WTC11 (cell line): ENCODE data around the gene ZMIZ1. TPM values are rescaled to one million over a fixed set of nuclear protein-coding genes. Genes with fewer than 3 reads are reported as not detected.

Experiments used
- ATAC-seq: fragments of 200-7000 bp; cut with Tn5 transposase; 2 replicates; pipeline ENCODE4 v1.10.0; 2021; ENCODE audit warnings: mild to moderate bottlenecking, moderate library complexity
- CTCF ChIA-PET: fragments of 300-600 bp; sonication (Branson Sonifier 250); formaldehyde crosslinking; loops from one replicate; lab custom pipeline; 2021; ENCODE audit warnings: antibody characterized with exemption; lab: Charles Lee
- POLR2A ChIA-PET: fragments of 350-600 bp; sonication (Branson Sonifier 250); formaldehyde crosslinking; loops from one replicate; lab custom pipeline; 2021; ENCODE audit warnings: antibody characterized with exemption; lab: Charles Lee
- DNase-seq: peaks from one replicate; pipeline ENCODE4 v3.0.0; 2021; ENCODE audit warnings: low spot score
- H3K27ac Mint-ChIP-seq: 2 replicates; pipeline ENCODE4 v1.8.0; 2021; ENCODE audit warnings: mixed read lengths
- H3K27me3 Mint-ChIP-seq: 2 replicates; pipeline ENCODE4 v1.8.0; 2021; ENCODE audit warnings: low read depth, mild to moderate bottlenecking, moderate library complexity, mixed read lengths
- H3K36me3 Mint-ChIP-seq: 2 replicates; pipeline ENCODE4 v1.8.0; 2021; ENCODE audit warnings: mixed read lengths
- H3K4me1 Mint-ChIP-seq: 2 replicates; pipeline ENCODE4 v1.8.0; 2022; ENCODE audit warnings: mixed read lengths
- H3K4me3 Mint-ChIP-seq: 2 replicates; pipeline ENCODE4 v1.8.0; 2021; ENCODE audit warnings: mild to moderate bottlenecking, moderate library complexity, mixed read lengths
- H3K9me3 Mint-ChIP-seq: 2 replicates; pipeline ENCODE4 v1.8.0; 2021; ENCODE audit warnings: mixed read lengths
- ETV6 ChIP-seq: sonication (generic); formaldehyde crosslinking; IDR thresholded peaks from 2 replicates; pipeline ENCODE4 v1.8.1; 2022; ENCODE audit warnings: mild to moderate bottlenecking, missing genetic modification reagents
- GTF2I ChIP-seq: fragments of 250-450 bp; sonication (Bioruptor Pico); conservative IDR thresholded peaks from 2 replicates; pipeline ENCODE4 v1.4.0; 2021; ENCODE audit warnings: mild to moderate bottlenecking
- KAT7 ChIP-seq: sonication (generic); formaldehyde crosslinking; IDR thresholded peaks from 2 replicates; pipeline ENCODE4 v1.8.1; 2023; ENCODE audit warnings: missing genetic modification reagents, mild to moderate bottlenecking, borderline replicate concordance
- MXD4 ChIP-seq: fragments of 250-450 bp; sonication (Bioruptor Pico); IDR thresholded peaks from 2 replicates; pipeline ENCODE4 v1.8.0; 2021; ENCODE audit warnings: mild to moderate bottlenecking, moderate library complexity, borderline replicate concordance
- RELA ChIP-seq: sonication (generic); formaldehyde crosslinking; IDR thresholded peaks from 2 replicates; pipeline ENCODE4 v1.8.1; 2022; ENCODE audit warnings: missing genetic modification reagents, mild to moderate bottlenecking, borderline replicate concordance
- SOX15 ChIP-seq: fragments of 250-450 bp; sonication (Bioruptor Pico); IDR thresholded peaks from 2 replicates; pipeline ENCODE4 v1.9.0; 2021; ENCODE audit warnings: mild to moderate bottlenecking
- TEAD1 ChIP-seq: sonication (generic); formaldehyde crosslinking; IDR thresholded peaks from 2 replicates; pipeline ENCODE4 v1.8.0; 2022; ENCODE audit warnings: mild to moderate bottlenecking, missing genetic modification reagents
- ZNF121 ChIP-seq: sonication (generic); formaldehyde crosslinking; IDR thresholded peaks from 2 replicates; pipeline ENCODE4 v1.8.0; 2023; ENCODE audit warnings: missing genetic modification reagents
- ZNF219 ChIP-seq: sonication (generic); formaldehyde crosslinking; IDR thresholded peaks from 2 replicates; pipeline ENCODE4 v1.8.0; 2023; ENCODE audit warnings: missing genetic modification reagents, mild to moderate bottlenecking, borderline replicate concordance
- ZNF263 ChIP-seq: sonication (generic); formaldehyde crosslinking; IDR thresholded peaks from 2 replicates; pipeline ENCODE4 v1.8.1; 2022; ENCODE audit warnings: low read depth, mild to moderate bottlenecking, moderate library complexity, missing genetic modification reagents
- ZNF317 ChIP-seq: sonication (generic); formaldehyde crosslinking; IDR thresholded peaks from 2 replicates; pipeline ENCODE4 v1.8.1; 2023; ENCODE audit warnings: low read depth, mild to moderate bottlenecking, moderate library complexity, missing genetic modification reagents, borderline replicate concordance
- ZNF423 ChIP-seq: fragments of 250-450 bp; sonication (Bioruptor Pico); IDR thresholded peaks from 2 replicates; pipeline ENCODE4 v2.1.2; 2022; ENCODE audit warnings: mild to moderate bottlenecking, moderate library complexity
- total RNA-seq: library from RNA; stranded (reverse); gene quantifications from 3 replicates; pipeline ENCODE4 v1.2.3, GENCODE V29; 2021
- TF ChIP-seq, protein P1 (sequence below): sonication (generic); formaldehyde crosslinking; IDR thresholded peaks from 2 replicates; pipeline ENCODE4 v1.8.1; 2023; ENCODE audit warnings: mild to moderate bottlenecking, missing genetic modification reagents
- TF ChIP-seq, protein P2 (sequence below): sonication (generic); formaldehyde crosslinking; IDR thresholded peaks from 2 replicates; pipeline ENCODE4 v1.8.1; 2023; ENCODE audit warnings: mild to moderate bottlenecking, missing genetic modification reagents, borderline replicate concordance
- TF ChIP-seq, protein P3 (sequence below): sonication (generic); formaldehyde crosslinking; conservative IDR thresholded peaks from 2 replicates; pipeline ENCODE4 v1.8.1; 2023; ENCODE audit warnings: mild to moderate bottlenecking, low read depth, missing genetic modification reagents, moderate library complexity
- TF ChIP-seq, protein P4 (sequence below): fragments of 250-450 bp; sonication (Bioruptor Pico); IDR thresholded peaks from 2 replicates; pipeline ENCODE4 v1.9.0; 2021; ENCODE audit warnings: moderate library complexity, mild to moderate bottlenecking, inconsistent platforms, borderline replicate concordance
- TF ChIP-seq, protein P5 (sequence below): sonication (generic); formaldehyde crosslinking; IDR thresholded peaks from 2 replicates; pipeline ENCODE4 v1.8.0; 2023; ENCODE audit warnings: missing genetic modification reagents

The ZMIZ1 gene
- total RNA-seq, 1 experiment from 2014 or later: 44.4 TPM

DNA sequence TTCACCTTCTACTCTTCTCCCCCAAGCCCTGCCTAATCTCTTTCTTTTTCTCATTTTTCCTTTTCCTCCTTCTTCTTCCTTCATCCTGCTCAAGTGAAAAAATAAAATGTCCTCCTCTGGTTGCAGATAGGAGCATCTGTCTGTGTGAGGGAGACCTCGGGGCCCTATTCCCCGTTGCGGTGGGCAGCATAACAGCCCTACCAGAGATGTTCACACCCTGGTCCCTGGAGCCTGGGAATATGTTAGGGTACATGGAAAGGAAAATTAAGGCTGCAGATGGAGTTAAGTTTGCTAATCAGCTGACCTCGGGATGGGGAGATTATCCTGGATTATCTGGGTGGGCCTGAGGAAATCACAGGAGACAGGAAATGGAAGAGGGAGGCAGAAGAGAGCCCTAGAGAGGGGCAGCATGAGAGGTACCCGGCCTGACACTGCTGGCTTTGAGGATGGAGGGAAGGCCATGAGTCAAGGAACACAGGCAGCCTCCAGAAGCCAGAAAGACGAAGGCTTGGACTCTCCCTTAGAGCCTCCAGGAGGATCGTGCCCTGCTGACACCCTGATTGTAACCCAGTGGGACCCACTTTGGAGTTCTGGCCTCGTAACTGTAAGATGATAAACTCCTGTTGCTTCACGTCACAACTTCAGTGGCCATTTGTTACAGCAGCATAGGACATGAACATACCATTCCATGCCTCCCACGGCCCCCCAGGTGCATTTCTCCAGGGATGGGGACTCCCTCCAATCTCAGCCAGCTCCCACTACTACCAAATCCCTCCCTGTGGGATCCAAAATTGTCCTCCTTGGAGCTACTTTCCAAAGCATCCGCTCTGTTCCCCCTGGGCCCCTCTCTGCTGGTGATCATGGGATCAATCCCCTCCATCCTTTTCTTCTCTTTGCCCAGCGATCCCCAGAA lies 39.0 kb upstream of the ZMIZ1 start:
- H3K36me3 Mint-ChIP-seq: no peaks in the 10 kb centered on the region
- DNase-seq: no peak
- peaks cover 7% of the 10 kb centered on the region for H3K4me1 Mint-ChIP-seq
- peaks cover 8% of the 10 kb centered on the region for H3K27me3 Mint-ChIP-seq
- POLR2A ChIA-PET: interaction anchor here (0.6 to 0.7 kb wide), 2 partner anchors 18 to 209 kb away, joined by 3 to 9 read pairs; no protein-coding TSS in a partner anchor
- H3K4me3 Mint-ChIP-seq: no peak overlapping the region
- no peak overlapping the region for H3K27ac Mint-ChIP-seq
- CTCF ChIA-PET: interaction anchor here (0.7 kb wide), 1 partner anchor 15 kb away, joined by 3 read pairs; no protein-coding TSS in a partner anchor
- H3K9me3 Mint-ChIP-seq: no peaks in the 10 kb centered on the region
- TF ChIP-seq ZNF317 (no peak), ETV6 (no peak), SOX15 (CRISPR knock-in tag) (no peak), KAT7 (CRISPR knock-in tag) (no peak), ZNF423 (no peak)
- TF ChIP-seq, all 79 proteins: peak for 0
- ATAC-seq: no peak

DNA sequence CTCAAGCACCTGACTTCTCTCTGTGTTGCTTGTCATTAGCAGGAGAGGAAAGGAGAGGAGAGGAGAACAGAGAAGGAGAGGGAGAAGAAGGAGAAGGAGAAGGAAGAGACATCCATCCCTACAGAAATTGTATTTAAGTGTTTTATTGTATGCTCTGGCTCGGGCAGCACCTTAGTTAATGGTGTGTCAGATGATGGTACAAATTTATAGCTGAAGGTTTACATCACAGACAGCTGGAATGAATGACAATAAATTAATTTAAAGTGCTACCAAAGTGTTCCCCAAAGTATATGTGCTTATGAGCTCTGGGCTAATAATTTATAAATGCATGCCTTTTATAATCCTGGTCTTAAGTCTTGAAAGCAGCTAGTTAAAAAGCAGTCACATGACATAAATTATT lies 38.1 kb upstream of the ZMIZ1 start:
- no peaks in the 10 kb centered on the region for H3K9me3 Mint-ChIP-seq
- peaks cover 8% of the 10 kb centered on the region for H3K27me3 Mint-ChIP-seq
- no peak overlapping the region for H3K4me3 Mint-ChIP-seq
- no peak for TF ChIP-seq ZNF317
- TF ChIP-seq, protein P1, sequence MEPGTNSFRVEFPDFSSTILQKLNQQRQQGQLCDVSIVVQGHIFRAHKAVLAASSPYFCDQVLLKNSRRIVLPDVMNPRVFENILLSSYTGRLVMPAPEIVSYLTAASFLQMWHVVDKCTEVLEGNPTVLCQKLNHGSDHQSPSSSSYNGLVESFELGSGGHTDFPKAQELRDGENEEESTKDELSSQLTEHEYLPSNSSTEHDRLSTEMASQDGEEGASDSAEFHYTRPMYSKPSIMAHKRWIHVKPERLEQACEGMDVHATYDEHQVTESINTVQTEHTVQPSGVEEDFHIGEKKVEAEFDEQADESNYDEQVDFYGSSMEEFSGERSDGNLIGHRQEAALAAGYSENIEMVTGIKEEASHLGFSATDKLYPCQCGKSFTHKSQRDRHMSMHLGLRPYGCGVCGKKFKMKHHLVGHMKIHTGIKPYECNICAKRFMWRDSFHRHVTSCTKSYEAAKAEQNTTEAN (CRISPR knock-in tag): no peak
- no peaks in the 10 kb centered on the region for H3K36me3 Mint-ChIP-seq
- no peak overlapping the region for H3K27ac Mint-ChIP-seq
- ChIA-PET CTCF (no interaction called here), POLR2A (no interaction called here)
- H3K4me1 Mint-ChIP-seq: peaks cover 5% of the 10 kb centered on the region
- ATAC-seq (no peak), DNase-seq (no peak)

DNA sequence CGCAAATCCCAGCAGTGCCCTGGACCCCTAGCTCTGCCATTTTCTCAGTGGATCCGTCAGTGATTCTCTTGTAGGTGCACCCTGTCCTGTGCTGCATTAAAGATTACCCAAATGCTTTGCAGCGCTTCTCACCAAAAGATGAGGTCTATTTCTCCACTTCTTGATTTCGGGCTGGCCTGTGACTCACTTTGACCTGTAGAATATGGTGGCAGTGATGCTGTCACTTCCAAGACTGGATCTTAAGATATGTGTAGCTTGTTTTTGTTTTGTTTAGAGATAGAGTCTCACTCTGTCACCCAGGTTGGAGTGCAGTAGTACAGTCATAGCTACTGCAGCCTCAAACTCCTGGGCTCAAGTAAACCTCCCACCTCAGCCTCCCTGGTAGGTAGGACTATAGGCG lies 37.0 kb upstream of the ZMIZ1 start:
- Mint-ChIP-seq H3K9me3 (no peaks in the 10 kb centered on the region), H3K4me1 (peaks cover 4% of the 10 kb centered on the region), H3K36me3 (no peaks in the 10 kb centered on the region), H3K4me3 (no peak overlapping the region), H3K27ac (no peak overlapping the region), H3K27me3 (peaks cover 8% of the 10 kb centered on the region)
- ChIA-PET CTCF (no interaction called here), POLR2A (no interaction called here)
- no peak for DNase-seq
- no peak for ATAC-seq
- TF ChIP-seq GTF2I (CRISPR knock-in tag) (no peak), TEAD1 (CRISPR knock-in tag) (no peak), ZNF219 (CRISPR knock-in tag) (no peak), ZNF263 (CRISPR knock-in tag) (no peak), RELA (CRISPR knock-in tag) (no peak), ZNF121 (CRISPR knock-in tag) (no peak), MXD4 (no peak)
- TF ChIP-seq, protein P2, sequence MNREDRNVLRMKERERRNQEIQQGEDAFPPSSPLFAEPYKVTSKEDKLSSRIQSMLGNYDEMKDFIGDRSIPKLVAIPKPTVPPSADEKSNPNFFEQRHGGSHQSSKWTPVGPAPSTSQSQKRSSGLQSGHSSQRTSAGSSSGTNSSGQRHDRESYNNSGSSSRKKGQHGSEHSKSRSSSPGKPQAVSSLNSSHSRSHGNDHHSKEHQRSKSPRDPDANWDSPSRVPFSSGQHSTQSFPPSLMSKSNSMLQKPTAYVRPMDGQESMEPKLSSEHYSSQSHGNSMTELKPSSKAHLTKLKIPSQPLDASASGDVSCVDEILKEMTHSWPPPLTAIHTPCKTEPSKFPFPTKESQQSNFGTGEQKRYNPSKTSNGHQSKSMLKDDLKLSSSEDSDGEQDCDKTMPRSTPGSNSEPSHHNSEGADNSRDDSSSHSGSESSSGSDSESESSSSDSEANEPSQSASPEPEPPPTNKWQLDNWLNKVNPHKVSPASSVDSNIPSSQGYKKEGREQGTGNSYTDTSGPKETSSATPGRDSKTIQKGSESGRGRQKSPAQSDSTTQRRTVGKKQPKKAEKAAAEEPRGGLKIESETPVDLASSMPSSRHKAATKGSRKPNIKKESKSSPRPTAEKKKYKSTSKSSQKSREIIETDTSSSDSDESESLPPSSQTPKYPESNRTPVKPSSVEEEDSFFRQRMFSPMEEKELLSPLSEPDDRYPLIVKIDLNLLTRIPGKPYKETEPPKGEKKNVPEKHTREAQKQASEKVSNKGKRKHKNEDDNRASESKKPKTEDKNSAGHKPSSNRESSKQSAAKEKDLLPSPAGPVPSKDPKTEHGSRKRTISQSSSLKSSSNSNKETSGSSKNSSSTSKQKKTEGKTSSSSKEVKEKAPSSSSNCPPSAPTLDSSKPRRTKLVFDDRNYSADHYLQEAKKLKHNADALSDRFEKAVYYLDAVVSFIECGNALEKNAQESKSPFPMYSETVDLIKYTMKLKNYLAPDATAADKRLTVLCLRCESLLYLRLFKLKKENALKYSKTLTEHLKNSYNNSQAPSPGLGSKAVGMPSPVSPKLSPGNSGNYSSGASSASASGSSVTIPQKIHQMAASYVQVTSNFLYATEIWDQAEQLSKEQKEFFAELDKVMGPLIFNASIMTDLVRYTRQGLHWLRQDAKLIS (CRISPR knock-in tag): no peak
- TF ChIP-seq, protein P1 (CRISPR knock-in tag): no peak
- TF ChIP-seq, protein P3, sequence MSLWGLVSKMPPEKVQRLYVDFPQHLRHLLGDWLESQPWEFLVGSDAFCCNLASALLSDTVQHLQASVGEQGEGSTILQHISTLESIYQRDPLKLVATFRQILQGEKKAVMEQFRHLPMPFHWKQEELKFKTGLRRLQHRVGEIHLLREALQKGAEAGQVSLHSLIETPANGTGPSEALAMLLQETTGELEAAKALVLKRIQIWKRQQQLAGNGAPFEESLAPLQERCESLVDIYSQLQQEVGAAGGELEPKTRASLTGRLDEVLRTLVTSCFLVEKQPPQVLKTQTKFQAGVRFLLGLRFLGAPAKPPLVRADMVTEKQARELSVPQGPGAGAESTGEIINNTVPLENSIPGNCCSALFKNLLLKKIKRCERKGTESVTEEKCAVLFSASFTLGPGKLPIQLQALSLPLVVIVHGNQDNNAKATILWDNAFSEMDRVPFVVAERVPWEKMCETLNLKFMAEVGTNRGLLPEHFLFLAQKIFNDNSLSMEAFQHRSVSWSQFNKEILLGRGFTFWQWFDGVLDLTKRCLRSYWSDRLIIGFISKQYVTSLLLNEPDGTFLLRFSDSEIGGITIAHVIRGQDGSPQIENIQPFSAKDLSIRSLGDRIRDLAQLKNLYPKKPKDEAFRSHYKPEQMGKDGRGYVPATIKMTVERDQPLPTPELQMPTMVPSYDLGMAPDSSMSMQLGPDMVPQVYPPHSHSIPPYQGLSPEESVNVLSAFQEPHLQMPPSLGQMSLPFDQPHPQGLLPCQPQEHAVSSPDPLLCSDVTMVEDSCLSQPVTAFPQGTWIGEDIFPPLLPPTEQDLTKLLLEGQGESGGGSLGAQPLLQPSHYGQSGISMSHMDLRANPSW (CRISPR knock-in tag): no peak
- TF ChIP-seq, protein P4, sequence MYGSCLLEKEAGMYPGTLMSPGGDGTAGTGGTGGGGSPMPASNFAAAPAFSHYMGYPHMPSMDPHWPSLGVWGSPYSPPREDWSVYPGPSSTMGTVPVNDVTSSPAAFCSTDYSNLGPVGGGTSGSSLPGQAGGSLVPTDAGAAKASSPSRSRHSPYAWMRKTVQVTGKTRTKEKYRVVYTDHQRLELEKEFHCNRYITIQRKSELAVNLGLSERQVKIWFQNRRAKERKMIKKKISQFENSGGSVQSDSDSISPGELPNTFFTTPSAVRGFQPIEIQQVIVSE (CRISPR knock-in tag): no peak
- TF ChIP-seq, protein P5, sequence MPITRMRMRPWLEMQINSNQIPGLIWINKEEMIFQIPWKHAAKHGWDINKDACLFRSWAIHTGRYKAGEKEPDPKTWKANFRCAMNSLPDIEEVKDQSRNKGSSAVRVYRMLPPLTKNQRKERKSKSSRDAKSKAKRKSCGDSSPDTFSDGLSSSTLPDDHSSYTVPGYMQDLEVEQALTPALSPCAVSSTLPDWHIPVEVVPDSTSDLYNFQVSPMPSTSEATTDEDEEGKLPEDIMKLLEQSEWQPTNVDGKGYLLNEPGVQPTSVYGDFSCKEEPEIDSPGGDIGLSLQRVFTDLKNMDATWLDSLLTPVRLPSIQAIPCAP (CRISPR knock-in tag): no peak
